CD4-positive, alpha-beta T cell treated with Interleukin-6 for 4 hours (primary cell): ENCODE results near the gene MYO15A.
A peak's percentile ranks its signal among the peaks of the same experiment; 100 is the strongest.
"Not testable (repeated sequence)": the region's sequence is repeated elsewhere in the genome, so short reads cannot be mapped to it uniquely, and the experiment has no call there.

Source experiments
- DNase-seq: peaks from one replicate; pipeline ENCODE4 v3.0.0-alpha.2; 2020; ENCODE audit warnings: mixed read lengths

MYO15A gene

GRCh38 chr17:18187226-18187625 lies 78.7 kb downstream of the MYO15A start:
- DNase-seq = no peak

DNA sequence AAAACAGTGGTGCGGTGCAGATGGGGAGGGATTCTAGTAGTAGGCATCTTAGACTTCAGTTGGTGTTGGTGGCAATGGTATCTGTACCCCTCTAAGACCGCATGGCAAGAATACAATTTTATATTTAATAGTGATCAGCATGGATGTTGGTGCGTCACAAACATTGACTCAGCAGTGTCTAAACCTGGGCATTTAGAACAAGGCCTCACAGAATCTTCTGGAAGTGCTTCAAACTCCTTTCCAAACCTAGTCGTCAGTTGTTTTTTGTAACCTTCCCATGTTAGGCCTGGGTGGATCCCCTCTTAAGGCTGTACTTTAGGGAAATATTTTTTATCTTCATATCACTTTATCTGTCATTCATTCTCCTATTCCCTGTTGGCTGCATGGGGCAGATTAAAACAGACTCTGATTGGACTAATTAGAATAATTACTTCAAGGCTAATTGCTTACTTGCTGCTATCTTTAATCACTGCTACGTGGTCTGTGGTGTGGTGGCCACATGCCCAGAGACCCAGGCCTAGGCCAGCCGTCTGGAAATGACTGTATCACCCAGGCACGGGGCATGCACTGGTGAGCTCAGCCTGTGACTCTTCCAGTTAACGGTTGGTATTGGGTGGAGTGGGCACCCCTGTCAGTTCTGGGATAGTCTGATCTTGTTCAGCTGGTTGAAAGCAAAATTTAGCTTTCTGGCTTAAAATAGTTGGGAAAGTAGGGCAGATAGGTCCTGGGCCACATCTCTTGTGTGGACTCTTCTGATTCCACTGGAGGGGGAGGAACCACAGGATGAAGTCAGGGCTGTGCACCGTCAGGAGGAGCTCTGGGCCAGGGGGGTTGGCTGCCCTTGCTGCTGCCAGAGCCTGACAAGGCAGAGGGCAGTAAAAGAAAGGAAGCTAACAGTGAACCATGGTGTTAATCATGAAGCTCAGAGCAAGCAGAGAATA lies 79.5 kb downstream of the MYO15A start:
- DNase-seq = no peak

DNA sequence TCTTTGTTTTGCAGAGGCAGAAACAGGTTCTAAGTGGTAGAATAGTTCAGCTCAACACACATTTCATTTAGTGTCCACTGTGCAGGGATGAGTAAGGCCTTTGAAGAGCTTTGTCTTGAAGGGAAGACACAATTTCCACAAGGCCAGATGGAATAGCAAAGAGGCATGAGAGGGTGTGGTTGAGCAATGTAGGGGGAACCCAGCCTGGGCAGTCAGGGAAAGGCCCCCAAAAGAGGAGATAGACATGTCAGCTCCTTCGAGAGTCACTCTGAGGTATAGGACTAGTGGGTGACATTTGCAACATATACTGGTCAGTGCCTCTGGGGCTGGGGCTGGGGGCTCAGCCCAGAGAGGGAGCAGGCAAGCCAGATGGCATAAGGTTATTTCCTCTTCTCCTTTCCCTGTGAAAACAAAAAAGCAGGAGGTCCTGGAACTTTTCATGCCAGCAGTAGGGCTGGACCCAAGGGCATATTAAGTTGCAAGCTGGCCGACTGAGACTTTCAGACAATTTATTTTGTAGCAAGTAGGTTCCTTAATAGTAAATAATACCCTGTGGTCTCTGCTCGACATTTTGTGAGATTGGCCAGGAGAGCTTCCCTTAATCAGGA lies 82.2 kb downstream of the MYO15A start:
- DNase-seq = no peak

DNA sequence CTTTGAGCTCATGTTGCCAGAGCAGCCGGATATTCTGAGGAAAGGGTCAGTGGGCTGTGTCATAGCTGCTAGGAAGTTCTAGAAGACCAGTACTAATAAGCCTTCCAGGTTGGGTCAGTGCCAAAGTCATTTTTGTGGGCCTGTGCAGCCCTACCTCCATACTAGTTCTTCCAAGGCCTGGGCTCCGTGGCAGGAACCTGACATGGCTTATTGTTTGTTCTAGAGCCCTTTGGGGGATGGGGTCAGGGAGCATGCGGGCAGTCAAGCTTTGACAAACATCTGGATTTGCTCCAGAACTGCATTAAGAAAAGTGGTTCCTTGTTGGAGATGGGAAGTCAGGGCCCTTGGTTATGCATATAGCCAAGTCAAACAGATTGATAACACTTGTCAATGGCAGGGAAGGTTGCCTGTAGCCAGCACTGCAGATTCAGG lies 82.7 kb downstream of the MYO15A start:
- DNase-seq = no peak

DNA sequence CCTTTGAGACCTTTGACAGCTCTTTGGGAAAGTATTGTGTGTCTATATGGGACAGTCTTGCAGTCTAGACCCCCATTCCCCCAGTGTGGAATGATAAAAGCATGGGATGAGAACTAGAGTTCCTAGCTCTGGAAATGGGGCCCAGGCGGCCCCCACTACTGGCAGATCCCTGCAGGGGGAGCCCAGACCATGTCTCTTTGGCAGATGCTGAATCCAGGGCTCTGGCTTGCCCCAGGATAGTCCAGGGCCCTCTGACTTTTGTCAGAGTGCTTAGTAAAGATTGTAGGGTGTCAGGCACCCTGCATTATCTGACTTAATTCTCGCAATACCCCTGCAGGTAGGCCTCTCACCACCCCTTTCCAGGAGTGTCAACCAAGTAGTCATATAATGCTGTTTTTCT lies 83.4 kb downstream of the MYO15A start:
- no peak for DNase-seq

DNA sequence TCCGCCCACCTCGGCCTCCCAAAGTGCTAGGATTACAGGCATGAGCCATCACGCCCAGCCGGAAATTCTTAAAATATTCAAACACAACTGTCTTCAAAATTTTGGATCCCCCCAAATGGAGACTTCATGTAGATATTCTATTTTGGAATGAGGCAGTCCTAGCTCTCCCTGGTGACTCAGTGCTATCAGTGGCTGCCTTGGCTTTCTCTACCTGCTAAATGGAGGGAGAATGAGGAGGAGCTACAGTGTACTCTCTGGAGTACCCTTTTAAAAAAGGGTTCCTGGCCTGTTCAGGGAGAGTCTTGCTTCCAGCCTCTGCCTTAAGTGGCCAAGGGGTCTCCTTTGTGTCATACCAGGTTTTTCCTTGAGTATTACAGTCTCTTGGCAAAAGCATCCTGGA lies 85.8 kb downstream of the MYO15A start:
- no peak for DNase-seq

- no peak for DNase-seq
Observed at GRCh38 chr17:18194804-18195203, 86.2 kb downstream of the MYO15A start.

DNA sequence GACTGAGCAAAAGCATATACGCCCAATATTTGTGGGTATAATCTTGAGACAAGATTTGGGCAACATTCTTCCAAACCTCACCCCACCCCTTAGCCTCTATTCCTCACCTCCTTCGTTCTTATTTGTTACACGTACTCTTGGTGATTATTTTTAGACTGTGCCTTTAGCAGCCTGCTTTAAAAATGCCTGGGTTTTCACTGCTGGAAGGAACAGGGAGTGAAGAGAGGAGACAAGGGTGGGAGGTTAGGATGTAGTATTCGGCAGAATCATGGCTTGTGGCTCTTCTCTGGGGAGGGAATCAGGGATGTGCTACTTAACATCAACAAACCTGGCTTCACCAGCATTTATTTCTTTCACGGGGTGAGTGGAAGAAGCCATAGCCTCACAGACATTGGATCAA lies 86.7 kb downstream of the MYO15A start:
- no peak for DNase-seq

DNA sequence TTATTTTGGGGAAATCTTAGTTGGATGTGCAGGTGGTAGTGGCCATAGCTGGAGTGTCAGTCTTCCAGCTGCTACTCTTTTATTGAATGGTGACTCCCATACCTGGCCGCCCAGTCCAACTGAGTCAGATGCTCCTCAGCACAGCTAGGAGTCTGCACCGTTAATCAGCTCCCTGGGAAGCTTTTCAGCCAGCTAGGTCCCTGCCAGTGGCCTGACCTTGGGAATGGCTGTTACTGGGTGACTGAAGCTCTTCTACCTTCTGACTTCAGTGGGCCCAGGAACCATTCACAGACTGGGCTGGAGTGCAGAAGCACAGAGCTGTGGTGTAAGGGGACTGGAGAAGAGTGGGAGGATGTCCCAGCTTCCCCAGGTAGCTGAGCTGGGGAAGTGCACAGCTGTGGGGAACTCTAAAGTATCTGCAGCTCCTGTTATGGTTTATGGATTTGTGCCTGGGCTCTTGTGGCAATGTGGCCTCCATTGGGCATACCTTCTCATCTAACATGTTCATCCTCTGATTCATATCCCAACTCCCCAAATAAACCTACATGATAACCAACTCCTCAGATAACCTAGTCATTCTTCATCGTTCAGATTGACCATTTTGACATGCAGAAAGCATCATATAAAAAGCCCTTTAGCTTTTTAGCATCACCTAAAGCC lies 89.1 kb downstream of the MYO15A start:
- DNase-seq = no peak

DNA sequence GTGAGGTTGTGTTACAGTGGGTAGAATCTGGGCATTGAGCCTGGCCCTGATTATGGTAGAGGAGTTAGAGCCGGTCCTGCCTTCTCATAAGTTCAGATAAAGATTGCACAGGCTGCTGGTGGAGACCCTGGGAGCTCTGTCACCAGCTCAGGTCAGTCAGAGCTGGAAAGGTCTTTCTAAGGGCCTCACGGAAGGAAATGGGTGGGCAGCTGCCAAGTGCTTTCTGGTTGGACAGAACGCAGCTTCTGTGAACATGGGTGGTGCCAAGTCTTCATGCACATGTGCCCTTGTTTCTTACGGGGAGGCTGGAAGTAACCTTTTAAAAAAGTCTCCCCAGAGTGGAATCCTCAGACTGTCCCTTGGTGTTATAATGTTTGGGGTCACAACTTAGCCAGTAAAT lies 90.0 kb downstream of the MYO15A start:
- DNase-seq = no peak

- DNase-seq = no peak
Observed at GRCh38 chr17:18201108-18201507, 92.6 kb downstream of the MYO15A start.

DNA sequence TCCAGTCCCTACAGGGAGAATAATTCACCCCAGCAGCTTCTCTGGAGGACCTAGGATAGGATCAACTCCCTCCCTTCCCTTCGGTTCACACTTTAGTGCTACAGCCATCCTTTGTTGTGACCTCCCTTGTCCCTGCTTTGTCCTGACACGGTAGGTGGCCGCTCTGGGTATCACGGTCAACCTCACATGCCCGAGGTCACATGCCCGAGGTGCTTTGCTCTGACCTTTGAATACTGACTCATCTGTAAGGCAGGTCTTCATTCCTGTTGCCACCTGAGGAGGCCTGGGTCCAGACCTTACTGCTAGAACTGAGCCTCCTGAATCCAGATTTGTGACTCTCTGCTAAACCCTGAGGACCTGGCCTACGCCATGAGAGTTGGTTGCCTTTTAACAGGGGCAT lies 94.8 kb downstream of the MYO15A start:
- DNase-seq = no peak

- no peak for DNase-seq
Observed at GRCh38 chr17:18205861-18206260, 97.3 kb downstream of the MYO15A start.

DNA sequence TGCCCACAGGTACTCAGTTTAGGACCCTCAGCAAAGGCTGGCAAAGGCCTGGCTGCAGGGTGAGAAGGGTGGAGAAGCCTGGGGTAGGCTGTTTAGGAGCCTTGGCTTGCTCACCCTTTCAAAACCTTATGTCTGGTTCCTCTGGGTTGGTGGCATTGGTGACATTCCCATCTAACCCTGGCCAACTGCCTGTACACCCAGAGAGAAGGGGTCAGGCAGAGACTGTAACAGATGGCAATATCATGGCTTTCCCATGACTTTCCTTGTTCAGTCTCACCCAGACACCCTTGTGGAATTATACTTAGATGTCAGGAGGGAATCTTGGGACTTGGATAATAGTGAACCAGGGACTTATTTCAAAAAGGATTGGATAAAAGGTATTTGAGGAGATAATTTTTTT lies 98.4 kb downstream of the MYO15A start:
- DNase-seq = no peak

DNA sequence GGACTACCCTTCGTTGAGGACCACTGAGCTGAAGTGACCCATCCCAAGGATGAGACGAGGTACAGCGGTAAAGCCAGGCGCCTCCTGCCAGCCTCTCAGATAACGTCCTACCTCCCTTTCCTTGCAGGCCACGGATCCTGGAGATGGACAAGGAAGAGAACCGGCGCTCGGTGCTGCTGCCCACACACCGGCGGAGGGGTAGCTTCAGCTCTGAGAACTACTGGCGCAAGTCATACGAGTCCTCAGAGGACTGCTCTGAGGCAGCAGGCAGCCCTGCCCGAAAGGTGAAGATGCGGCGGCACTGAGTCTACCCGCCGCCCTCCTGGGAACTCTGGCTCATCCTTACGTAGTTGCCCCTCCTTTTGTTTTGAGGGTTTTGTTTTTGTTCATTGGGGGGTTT lies 99.5 kb downstream of the MYO15A start:
- no peak for DNase-seq

DNA sequence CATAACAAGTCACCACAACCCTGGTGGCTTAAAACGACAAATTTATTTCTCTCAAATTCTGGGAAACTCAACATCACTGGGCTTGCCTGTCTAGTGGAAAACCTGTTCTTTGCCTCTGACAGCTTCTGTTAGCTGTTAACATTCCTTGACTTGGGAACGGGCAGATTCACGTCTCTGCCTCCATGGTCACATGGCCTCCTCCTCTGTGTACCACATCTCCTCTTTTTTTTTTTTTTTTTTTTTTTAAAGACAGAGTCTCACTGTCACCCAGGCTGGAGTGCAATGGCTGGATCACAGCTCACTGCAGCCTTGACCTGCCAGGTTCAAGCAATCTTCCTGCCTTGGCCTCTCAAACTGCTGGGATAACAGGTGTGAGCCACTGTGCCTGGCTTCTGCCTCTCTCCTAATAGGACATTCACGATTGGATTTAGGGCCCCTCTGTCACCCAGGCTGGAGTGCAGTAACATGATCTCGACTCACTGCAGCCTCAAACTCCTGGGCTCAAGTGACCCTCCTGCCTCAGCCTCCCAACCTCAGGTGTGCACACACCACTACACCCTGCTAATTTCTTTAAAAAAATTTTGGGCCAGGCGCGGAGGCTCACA lies 105.2 kb downstream of the MYO15A start:
- DNase-seq = no peak

DNA sequence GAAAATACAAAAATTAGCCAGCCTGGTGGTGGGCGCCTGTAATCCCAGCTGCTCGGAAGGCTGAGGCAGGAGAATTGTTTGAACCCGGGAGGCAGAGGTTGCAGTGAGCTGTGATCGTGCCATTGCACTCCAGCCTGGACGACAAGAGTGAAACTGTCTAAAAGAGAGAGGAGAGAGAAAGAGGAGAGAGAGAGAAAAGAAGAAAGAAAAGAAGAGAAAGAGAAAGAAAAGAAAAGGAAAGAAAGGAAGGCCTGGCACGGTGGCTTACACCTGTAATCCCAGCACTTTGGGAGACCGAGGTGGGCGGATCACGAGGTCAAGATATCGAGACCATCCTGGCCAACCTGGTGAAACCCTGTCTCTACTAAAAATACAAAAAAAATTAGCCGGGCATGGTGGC lies 108.3 kb downstream of the MYO15A start:
- not testable (repeated sequence) for DNase-seq

DNA sequence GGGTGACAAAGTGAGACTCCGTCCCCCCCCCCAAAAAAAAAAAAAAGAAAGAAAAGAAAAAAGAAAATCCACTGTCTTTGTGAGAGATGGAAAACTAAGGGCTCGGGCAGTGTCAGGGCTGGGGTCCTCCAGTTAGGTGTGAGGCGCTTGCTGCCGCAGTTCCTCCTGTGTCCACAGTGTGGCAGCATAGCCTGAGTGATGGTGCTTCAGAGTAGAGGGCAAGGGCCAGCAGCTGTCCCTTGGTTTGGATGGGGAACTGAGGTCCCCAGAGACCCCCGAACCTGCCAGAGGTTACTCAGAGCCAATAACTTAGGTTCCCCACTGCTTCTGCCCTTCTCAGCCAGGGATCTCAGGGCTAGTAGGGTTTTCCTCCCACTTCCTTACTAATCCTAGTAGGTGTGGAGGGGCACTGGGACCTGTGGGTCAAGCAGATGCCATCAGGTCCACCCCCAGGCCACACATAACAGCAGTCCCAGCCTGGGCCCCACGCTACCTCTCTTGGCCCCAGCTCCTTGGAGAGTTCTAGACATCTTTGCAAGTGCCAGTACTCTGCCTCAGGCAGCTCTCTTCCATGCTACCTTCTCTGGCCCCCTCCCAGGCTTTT lies 109.0 kb downstream of the MYO15A start:
- peak; percentile 78 for DNase-seq

DNA sequence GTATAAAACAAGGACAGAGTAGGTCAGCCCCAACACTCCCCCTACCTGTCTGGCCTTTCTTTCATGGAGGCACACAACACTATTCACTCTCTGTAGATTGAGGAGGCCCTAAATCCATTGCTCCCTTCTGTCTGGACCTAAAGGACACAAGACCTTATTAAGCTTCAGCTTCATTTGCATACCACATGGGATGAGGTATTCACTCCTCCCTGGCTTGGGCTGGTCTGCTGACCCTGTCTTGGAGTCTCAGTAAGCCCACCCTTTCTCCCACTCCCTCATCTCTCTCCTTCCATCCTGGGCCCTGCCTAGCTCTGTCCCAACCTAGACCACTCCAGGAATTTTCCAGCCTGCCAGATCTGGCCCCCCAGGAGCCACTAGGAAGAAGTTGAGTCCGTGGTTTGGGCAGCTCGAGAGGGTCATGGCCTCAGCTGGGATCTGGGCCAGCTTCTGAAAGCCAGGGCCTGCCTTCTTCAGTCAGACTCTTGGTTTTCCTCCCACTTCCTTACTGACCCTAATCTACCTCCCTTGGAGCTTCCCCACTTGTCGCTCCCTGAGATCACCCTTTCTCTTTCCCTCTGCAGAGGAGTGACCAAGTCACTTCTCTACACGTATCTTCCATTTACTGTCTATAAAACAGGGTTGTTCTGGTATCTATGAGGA lies 110.3 kb downstream of the MYO15A start:
- no peak for DNase-seq

- no peak for DNase-seq
Observed at GRCh38 chr17:18224053-18224386, 115.5 kb downstream of the MYO15A start.

DNA sequence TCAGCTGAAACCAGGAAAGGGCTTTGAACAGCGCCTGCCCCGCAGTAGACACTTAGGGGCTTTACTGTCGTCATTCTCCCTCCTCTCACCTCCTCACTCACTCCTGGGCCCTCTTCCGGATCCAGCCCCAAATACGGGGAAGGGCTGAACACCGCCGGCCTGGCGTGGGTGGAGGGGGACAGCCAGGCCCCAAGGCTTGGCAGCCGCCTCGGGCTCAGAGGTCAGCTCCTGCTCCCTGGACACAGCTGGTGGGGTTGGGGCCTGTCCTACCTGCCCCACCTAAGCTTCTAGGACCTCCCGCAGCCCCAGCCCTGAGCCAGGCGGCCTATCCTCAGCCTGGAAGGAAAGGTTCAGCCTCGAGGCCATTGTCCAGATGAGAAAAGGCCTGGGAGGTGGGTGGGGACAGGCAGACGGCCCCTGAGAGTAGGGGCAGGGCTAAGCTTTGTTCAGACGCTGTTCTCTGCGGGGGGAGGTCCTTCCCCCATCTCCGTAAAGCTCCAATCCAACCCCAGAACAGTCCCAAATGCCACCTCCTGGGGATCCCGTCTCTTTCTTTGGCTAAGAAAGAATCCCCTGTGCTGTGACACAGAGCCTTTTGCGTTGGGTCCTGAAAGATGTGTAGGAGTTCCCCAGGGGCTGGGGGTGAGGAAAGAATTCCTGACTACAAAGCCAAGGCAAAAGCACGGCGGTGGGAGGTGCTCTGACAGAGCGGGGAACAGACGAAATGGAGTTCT lies 116.0 kb downstream of the MYO15A start:
- DNase-seq = no peak

DNA sequence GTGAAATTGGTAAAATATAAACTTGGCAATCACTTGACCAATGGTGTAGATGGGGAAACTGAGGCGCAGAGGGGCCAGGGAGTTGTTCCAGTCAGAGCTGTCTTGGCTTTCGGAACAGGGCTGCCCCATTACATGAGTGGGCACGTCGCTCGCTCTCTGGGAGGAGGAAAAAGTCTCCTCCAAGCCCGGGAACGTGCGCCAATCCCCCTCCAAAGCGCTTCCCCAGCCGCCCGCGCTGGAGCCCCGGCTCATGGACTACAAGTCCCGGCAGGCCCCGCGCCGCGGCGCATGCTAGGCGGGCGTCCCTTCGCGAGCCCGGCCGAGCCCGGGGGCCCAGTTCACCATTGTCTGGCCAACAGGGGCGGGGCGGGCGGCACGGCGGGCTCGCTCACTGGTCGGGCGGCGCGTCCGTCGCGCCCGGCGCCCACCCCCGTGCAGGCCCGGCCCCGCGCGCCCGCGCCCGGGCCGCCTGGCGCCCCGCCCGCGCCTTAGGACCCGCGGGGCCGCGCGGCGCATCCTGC lies 116.6 kb downstream of the MYO15A start, which contains the start of gene LLGL1:
Gene LLGL1 (plus strand): TSS at position 515 of the 521 bp plus-strand sequence. CDS start 48 bp downstream, outside the sequence.
- DNase-seq = peak; percentile 98
